Measurements from ENCODE around the gene MYH13.

DNA sequence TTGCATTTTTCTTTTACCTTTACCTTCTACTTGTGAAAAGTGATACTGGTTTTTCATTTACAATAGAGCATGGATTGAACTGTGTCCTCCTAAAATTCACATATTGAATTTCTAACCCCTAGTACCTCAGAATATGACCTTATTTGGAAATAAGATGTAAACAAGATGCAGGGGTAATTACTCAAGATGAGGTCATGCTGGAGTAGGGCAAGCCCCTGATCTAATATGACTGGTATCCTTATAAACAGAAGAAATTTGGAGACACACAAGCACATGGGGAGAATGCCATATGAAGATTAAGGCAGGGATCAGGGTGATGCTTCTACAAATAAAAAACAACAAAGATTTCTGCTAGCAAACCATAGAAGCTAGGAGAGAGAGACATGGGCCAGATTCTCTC is 12.2 kb downstream of the MYH13 start:
- TF ChIP-seq, protein P1, sequence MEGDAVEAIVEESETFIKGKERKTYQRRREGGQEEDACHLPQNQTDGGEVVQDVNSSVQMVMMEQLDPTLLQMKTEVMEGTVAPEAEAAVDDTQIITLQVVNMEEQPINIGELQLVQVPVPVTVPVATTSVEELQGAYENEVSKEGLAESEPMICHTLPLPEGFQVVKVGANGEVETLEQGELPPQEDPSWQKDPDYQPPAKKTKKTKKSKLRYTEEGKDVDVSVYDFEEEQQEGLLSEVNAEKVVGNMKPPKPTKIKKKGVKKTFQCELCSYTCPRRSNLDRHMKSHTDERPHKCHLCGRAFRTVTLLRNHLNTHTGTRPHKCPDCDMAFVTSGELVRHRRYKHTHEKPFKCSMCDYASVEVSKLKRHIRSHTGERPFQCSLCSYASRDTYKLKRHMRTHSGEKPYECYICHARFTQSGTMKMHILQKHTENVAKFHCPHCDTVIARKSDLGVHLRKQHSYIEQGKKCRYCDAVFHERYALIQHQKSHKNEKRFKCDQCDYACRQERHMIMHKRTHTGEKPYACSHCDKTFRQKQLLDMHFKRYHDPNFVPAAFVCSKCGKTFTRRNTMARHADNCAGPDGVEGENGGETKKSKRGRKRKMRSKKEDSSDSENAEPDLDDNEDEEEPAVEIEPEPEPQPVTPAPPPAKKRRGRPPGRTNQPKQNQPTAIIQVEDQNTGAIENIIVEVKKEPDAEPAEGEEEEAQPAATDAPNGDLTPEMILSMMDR (IDR thresholded peaks at IDR 0.05): no peak
- no peak for TF ChIP-seq POLR2A (IDR thresholded peaks at IDR 0.05; ENCODE audit: low read depth)
